ENCODE measurements around the gene MRPL2.
"Not testable (repeated sequence)": the region's sequence is repeated elsewhere in the genome, so short reads cannot be mapped to it uniquely, and the experiment has no call there.

The MRPL2 gene

DNA sequence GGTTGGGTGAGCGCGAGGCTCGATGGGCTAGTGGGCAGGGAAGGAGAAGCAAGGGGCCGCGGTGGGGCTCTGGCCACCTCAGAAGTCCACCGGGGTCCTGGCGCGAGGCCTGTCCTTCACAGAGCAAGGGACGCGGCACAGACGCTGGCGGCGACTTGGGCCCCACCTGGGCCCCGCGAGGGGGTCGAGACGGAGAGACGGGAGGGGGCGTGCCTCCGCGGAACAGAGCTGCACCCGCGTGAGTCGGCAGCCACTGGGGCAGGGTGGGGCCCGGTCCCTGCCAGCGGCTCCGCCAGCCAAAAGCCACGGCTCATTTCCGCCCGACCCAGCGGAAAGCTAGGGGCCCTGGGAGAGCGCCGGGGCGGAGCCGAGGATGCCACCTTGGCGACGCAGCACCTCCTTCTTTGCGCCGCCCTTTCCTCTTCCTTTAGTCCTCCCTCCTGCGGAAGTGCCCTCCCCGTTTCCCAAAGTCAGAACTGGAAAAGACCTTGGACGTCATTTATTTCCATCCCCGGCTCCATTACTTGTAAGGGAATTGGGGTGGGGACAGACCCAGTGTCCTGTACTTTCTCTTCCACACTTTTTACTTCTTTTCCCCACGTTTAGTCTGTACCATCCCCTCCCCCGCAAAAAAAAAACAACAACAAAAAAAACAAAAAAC is 5.6 kb downstream of the MRPL2 start, which contains the start of gene CUL7:
Gene CUL7, minus strand, starts transcription at position 307 of the 661 bp plus-strand sequence. CDS start 1,063 bp downstream, outside the sequence.
- in situ Hi-C loops (cut with HindIII; ENCODE audit: low sequenced_read_pairs): no loop called here

DNA sequence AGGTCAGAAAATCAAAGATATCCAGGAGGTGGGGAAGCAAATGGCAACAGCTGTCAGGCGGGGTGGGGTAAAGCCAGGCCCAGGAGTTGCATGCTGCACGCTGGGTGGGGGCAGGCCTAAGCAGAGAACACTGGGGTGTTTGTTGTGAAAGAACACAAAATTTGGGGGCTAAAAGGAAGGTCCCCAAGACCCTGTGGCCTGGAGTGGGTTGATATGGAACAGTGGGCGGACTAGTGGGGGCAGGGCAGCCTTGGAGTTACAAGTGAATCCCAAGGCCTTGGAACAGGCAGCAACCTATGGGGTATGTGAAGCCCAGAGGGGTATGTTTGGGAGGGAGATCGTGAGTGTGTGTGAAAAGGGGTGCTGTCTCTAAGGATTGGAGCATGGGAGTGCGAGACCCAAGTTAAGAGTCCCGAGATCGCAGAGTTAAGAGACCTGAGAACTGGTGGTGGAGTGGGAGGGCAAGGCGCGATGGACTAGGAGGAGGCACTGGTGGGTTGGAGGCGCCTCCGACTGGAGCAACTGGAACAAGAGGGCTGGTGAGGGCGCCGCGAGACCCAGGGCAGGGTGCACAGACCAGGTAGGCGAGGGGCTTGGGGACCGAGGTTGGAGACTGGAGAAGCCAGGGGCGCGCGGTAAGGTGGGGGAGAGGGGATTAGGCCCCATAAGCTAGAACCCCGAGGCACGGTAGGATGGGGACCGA is 6.2 kb downstream of the MRPL2 start:
- in situ Hi-C loops (cut with HindIII; ENCODE audit: low sequenced_read_pairs): no loop called here

DNA sequence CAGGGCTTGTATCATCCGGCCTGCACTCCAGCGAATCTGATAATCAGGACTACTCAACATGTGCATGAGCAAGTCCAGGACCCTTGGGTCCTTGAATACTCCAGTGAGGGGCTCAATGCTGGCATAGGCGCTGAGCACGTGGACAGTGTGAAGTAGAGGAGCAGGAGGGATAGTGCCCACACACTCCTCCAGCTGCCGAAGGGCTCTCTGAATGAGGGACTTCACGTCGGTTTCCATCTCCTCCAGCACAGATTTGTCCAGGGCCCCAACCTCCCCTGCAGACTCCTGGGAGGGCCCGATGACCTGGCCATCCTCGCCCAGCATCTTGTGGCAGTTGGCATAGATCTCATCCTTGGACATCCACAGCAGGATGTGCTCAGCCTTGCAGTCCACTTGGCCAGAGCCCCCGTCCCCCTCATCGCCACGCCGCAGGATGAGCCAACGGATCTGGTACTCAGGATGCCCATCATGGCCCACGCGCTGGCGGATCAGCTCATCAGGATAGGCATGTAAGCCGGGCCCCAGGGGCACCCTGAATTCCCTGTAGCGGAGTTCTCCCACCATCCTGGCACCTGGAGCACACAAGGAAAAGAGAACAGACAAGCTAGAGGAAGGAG is 6.9 kb downstream of the MRPL2 start:
- in situ Hi-C loops (cut with HindIII; ENCODE audit: low sequenced_read_pairs): no loop called here

DNA sequence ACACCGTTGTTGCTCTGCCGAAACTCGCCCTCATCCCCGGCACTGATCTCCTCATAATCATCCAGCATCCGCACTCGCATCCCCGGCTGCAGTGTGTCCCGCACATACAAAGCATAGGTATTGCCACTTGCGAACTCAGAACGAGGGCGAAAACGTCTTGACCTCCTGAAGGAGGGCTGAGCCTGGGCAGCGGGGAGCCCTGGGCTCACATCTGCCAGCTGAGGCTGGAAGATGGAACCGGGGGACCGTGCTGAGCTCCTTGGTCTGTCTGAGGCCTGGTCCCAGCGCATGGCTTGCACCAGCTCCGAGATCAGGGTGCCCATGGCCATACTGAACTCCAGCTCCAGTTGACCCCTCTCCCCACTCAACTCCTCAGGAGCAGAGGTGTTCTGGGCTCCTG is 8.3 kb downstream of the MRPL2 start:
- in situ Hi-C loops (cut with HindIII; ENCODE audit: low sequenced_read_pairs): no loop called here

- in situ Hi-C loops (cut with HindIII; ENCODE audit: low sequenced_read_pairs): no loop called here
Observed at GRCh38 chr6:43047998-43048397, 11.2 kb downstream of the MRPL2 start.

DNA sequence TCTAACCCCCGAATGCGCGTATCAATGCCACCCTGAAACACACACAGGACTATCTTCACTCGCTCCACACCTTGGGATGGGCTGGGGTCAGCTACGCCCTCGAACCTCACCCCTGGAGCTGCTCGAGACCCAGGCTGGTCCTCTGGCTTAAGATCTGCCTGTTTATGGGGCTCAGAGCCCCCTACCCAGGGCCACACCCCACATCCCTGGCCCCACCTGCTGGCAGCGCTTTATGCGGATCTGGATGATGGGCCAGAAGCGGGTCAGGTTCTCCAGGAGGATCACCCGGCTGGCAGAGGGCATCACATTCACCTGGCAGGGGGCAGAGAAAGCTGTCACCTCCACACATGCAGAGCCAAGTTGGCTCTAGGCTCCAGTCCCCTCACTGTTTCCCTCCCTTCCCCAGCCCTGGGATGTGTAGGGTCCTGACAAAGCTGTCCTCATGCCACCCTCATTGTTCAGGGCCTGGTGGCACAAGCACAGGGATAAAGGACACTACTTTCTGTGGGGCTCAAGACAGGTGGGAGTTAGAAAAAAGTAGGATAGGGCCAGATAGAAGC is 13.8 kb downstream of the MRPL2 start:
- in situ Hi-C loops (cut with HindIII; ENCODE audit: low sequenced_read_pairs): no loop called here

GRCh38 chr6:43043310-43043709 is 15.9 kb downstream of the MRPL2 start:
- in situ Hi-C loops (cut with HindIII; ENCODE audit: low sequenced_read_pairs): no loop called here

- in situ Hi-C loops (cut with HindIII; ENCODE audit: low sequenced_read_pairs): not testable (repeated sequence)
Observed at GRCh38 chr6:43041475-43041874, 17.8 kb downstream of the MRPL2 start.

GRCh38 chr6:43040542-43041257 is 18.5 kb downstream of the MRPL2 start:
- in situ Hi-C loops (cut with HindIII; ENCODE audit: low sequenced_read_pairs): no loop called here

- in situ Hi-C loops (cut with HindIII; ENCODE audit: low sequenced_read_pairs): no loop called here
Observed at GRCh38 chr6:43038727-43039126, 20.5 kb downstream of the MRPL2 start.

- in situ Hi-C loops (cut with HindIII; ENCODE audit: low sequenced_read_pairs): no loop called here
Observed at GRCh38 chr6:43037706-43038105, 21.5 kb downstream of the MRPL2 start.

GRCh38 chr6:43037197-43037596 is 22.0 kb downstream of the MRPL2 start:
- in situ Hi-C loops (cut with HindIII; ENCODE audit: low sequenced_read_pairs): no loop called here

DNA sequence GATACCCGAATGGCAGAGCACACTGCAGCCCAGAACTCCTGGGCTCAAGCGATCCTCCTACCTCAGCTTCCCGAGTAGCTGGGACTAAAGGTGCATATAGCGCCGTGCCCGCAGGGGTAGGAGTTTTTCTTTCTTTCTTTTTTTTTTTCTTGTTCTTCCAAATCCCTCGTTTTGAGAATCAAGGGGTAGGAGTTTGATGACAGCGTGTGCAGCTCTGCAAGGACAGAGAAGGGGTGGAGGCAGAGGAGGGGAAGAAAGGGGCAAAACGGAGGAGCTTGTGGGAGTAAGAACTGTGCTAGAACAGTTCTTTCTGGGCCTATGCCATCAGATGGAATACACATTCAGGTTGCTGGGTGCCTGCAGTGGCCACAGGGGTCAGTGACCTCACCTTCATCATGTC is 22.5 kb downstream of the MRPL2 start:
- in situ Hi-C loops (cut with HindIII; ENCODE audit: low sequenced_read_pairs): no loop called here

- in situ Hi-C loops (cut with HindIII; ENCODE audit: low sequenced_read_pairs): no loop called here
Observed at GRCh38 chr6:43035495-43036194, 23.6 kb downstream of the MRPL2 start.

DNA sequence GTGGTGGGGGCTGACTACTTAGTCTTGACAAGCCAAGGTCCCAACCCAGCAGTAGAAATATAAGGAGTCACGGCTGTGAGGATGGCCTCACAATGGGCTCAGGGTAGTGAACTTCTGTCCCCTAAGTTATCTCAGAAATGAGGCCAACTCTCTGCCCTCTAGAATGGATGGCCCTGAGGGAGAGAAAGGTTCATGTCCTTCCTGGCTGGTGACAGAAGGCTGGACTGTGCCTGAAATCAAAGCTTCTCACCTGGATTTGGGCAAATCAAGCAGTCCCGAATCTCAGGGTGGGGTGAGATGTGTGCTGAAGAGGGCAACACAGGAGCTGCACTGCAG is 25.1 kb downstream of the MRPL2 start:
- in situ Hi-C loops (cut with HindIII; ENCODE audit: low sequenced_read_pairs): loop anchor here (5.0 kb wide), 1 partner anchor 88 kb away; no protein-coding TSS in a partner anchor

GRCh38 chr6:43033496-43034189 is 25.6 kb downstream of the MRPL2 start:
- in situ Hi-C loops (cut with HindIII; ENCODE audit: low sequenced_read_pairs): loop anchor here (5.0 kb wide), 1 partner anchor 89 kb away; no protein-coding TSS in a partner anchor

DNA sequence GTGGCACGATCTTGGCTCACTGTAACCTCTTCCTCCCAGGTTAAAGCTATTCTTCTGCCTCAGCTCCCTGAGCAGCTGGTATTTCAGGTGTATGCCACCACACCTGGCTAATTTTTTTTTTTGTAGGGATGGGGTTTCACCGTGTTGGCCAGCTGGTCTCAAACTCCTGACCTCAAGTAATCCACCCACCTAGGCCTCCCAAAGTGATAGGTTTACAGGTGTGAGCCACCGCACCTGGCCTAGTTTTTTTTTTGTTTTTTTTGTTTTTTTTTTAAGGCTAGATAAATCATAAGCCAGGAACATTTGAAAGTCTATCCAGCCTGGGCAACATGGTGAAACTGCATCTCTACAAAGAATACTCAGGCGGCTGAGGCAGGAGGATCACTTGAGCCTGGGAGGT is 26.9 kb downstream of the MRPL2 start:
- in situ Hi-C loops (cut with HindIII; ENCODE audit: low sequenced_read_pairs): loop anchor here (5.0 kb wide), 1 partner anchor 90 kb away; no protein-coding TSS in a partner anchor

DNA sequence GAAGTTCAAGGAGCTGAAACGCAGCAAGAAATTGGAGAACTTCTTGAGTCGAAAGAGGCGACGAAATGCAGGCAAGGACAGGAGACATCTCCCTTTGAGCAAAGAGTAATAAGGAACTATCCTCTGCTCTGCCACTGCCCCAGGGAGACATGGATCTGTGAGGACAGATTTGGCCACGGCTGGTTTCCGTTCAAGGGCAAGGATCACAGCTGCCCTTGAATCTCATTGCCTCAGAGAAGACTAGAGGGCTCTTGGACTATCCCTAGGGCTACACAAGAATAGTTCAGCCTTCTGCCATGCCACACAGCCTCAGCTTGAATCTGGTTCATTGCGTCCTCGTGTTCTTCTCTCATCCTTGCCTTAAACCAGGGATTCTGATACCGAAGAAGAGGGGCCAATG is 30.1 kb downstream of the MRPL2 start:
- in situ Hi-C loops (cut with HindIII; ENCODE audit: low sequenced_read_pairs): no loop called here

DNA sequence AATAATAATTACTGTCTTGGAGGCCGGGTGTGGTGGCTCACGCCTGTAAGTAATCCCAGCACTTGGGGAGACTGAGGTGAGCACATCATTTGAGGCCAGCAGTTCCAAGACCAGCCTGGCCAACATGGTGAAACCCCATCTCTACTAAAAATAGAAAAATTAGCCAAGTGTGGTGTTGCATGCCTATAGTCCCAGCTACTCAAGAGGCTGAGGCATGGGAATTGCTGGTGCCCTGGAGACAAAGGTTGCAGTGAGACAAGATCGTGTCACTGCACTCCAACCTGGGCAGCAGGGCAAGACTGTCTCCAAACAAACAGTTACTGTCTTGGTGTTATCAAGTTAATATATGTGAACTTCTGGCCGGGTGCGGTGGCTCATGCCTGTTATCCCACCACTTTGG is 32.9 kb downstream of the MRPL2 start:
- in situ Hi-C loops (cut with HindIII; ENCODE audit: low sequenced_read_pairs): no loop called here

GRCh38 chr6:43024436-43024835 is 34.8 kb downstream of the MRPL2 start:
- in situ Hi-C loops (cut with HindIII; ENCODE audit: low sequenced_read_pairs): no loop called here
